ENCODE data around the gene BSN. TPM values are rescaled to one million over a fixed set of nuclear protein-coding genes. Genes with fewer than 3 reads are reported as not detected.

BSN gene
- total and polyA plus RNA-seq, 3 experiments from 2014 or later, result 0.33 to 0.46 TPM; not detected in 1

Other genes starting within 250 kb of the BSN start
- 10 to 100 TPM; 72.6 to 73.0 TPM for gene USP4, start 214.4 kb upstream of the BSN start, total RNA-seq
- 69.9 TPM for gene USP4, start 214.4 kb upstream of the BSN start, polyA plus RNA-seq
- 100 to 1,000 TPM; 223 to 231 TPM for gene GPX1, start 196.1 kb upstream of the BSN start, total RNA-seq
- 140 TPM for gene GPX1, start 196.1 kb upstream of the BSN start, polyA plus RNA-seq
- 100 to 1,000 TPM; 478 to 506 TPM for gene RHOA, start 142.5 kb upstream of the BSN start, total RNA-seq
- 678 TPM for gene RHOA, start 142.5 kb upstream of the BSN start, polyA plus RNA-seq
- 10 to 100 TPM; 21.3 to 23.2 TPM for gene TCTA, start 142.1 kb upstream of the BSN start, total RNA-seq
- gene TCTA, start 142.1 kb upstream of the BSN start, polyA plus RNA-seq, result 38.4 TPM
- gene AMT, start 132.0 kb upstream of the BSN start, total RNA-seq, result 1 to 10 TPM; 1.3 to 1.6 TPM
- 0.62 TPM for gene AMT, start 132.0 kb upstream of the BSN start, polyA plus RNA-seq
- 10 to 100 TPM; 12.2 to 12.3 TPM for gene NICN1, start 125.2 kb upstream of the BSN start, total RNA-seq
- 7.0 TPM for gene NICN1, start 125.2 kb upstream of the BSN start, polyA plus RNA-seq
- 10 to 100 TPM; 20.9 to 21.2 TPM for gene DAG1, start 84.2 kb upstream of the BSN start, total RNA-seq
- gene DAG1, start 84.2 kb upstream of the BSN start, polyA plus RNA-seq, result 7.5 TPM
- 100 to 1,000 TPM; 190 to 194 TPM for gene APEH, start 119.9 kb downstream of the BSN start, total RNA-seq
- 119 TPM for gene APEH, start 119.9 kb downstream of the BSN start, polyA plus RNA-seq
- gene MST1, start 135.0 kb downstream of the BSN start, total RNA-seq, result 1 to 10 TPM; 6.0 to 8.5 TPM
- 0.31 TPM for gene MST1, start 135.0 kb downstream of the BSN start, polyA plus RNA-seq
- gene RNF123, start 135.1 kb downstream of the BSN start, total RNA-seq, result 10 to 100 TPM; 38.8 to 43.7 TPM
- 20.7 TPM for gene RNF123, start 135.1 kb downstream of the BSN start, polyA plus RNA-seq
- under 1 TPM; 0.15 to 0.31 TPM for gene AMIGO3, start 165.2 kb downstream of the BSN start, total RNA-seq
- 1.5 TPM for gene AMIGO3, start 165.2 kb downstream of the BSN start, polyA plus RNA-seq
- 10 to 100 TPM; 52.6 to 53.8 TPM for gene GMPPB, start 169.5 kb downstream of the BSN start, total RNA-seq
- gene GMPPB, start 169.5 kb downstream of the BSN start, polyA plus RNA-seq, result 24.6 TPM
- 10 to 100 TPM; 37.1 to 47.5 TPM for gene IP6K1, start 232.1 kb downstream of the BSN start, total RNA-seq
- gene IP6K1, start 232.1 kb downstream of the BSN start, polyA plus RNA-seq, result 26.1 TPM
- not detected for gene CDHR4, start 245.4 kb downstream of the BSN start, total RNA-seq
- not detected for gene CDHR4, start 245.4 kb downstream of the BSN start, polyA plus RNA-seq
- gene INKA1, start 248.8 kb downstream of the BSN start, total RNA-seq, result 1 to 10 TPM; 1.1 to 1.7 TPM
- gene INKA1, start 248.8 kb downstream of the BSN start, polyA plus RNA-seq, result 1.1 TPM

Data from CD8-positive, alpha-beta memory T cell (primary cell).